Neural progenitor cell (in vitro differentiated cells): ENCODE measurements around the gene EMILIN1.

Experiments used
- EZH2 ChIP-seq: fragments of 200-600 bp; sonication (generic); IDR thresholded peaks from 2 replicates; pipeline ENCODE4 v1.6.1; 2017; ENCODE audit warnings: antibody characterized with exemption, mild to moderate bottlenecking, moderate library complexity
- EZH2phosphoT487 ChIP-seq: fragments of 200-600 bp; sonication (generic); IDR thresholded peaks from 2 replicates; pipeline ENCODE4 v1.6.1; 2017; ENCODE audit warnings: antibody characterized with exemption

DNA sequence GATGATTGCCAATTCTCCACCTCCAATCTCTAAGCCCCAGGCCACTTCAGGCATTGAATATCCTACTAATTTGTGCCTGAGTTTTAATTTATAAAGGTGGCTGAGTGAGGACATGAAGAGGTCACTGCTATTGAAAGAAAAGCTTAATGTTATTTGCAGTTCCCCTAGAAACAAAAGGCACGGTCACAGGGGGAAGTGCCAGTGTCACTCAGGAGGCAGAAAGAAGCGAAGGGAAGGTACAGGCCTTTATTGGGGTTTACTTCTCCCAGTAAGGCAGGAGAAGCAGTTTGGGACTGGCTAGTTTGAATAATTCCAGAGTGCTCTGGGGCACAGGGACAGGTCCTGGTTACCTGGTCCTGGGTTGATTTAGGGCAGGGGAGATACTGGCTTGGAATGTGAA, 43.5 kb downstream of the EMILIN1 start:
- TF ChIP-seq EZH2 (no peak), EZH2phosphoT487 (no peak)
